Gastroesophageal sphincter (tissue), 4 donors: ENCODE results near the gene TBKBP1. TPM values are rescaled to one million over a fixed set of nuclear protein-coding genes. Genes with fewer than 3 reads are reported as not detected.

Experiments used
- ATAC-seq: fragments of 150-250 bp; one replicate; pipeline ENCODE4 v1.9.1; 2016; ENCODE audit warnings: mild to moderate bottlenecking, moderate library complexity
- H3K27ac ChIP-seq, 4 donors: fragments of 200-600 bp; sonication (generic) in 3 of 4; 1 replicate in 3 of 4; 2 replicates in 1 of 4; pipeline ENCODE4 v1.5.1; 2016 to 2019
- H3K27me3 ChIP-seq: fragments of 200-600 bp; sonication (generic); one replicate; pipeline ENCODE4 v1.5.1; 2019
- H3K36me3 ChIP-seq, 2 donors: fragments of 200-600 bp; sonication (generic); one replicate each; pipeline ENCODE4 v1.5.1; 2019; ENCODE audit warnings: control low read depth in 1 of 2
- H3K4me1 ChIP-seq, 3 donors: fragments of 200-600 bp; sonication (generic); 1 replicate in 2 of 3; 2 replicates in 1 of 3; pipeline ENCODE4 v1.5.1; 2016 to 2019; ENCODE audit warnings: control low read depth in 2 of 3
- H3K4me3 ChIP-seq, 2 donors: fragments of 200-600 bp; sonication (generic); one replicate each; pipeline ENCODE4 v1.5.1; 2019; ENCODE audit warnings: mild to moderate bottlenecking in 1 of 2, moderate library complexity in 1 of 2
- H3K9me3 ChIP-seq, 3 donors: fragments of 200-600 bp; sonication (generic); one replicate each; pipeline ENCODE4 v1.5.1; 2017 to 2019; ENCODE audit warnings: control low read depth in 2 of 3
- CTCF ChIP-seq, 4 experiments: fragments of 200-600 bp in 2 of 4; fragments of 450-650 bp in 2 of 4; sonication (generic) in 1 of 4; IDR thresholded peaks; one replicate each; pipeline ENCODE4 v1.5.1; 2017 to 2019; ENCODE audit warnings: antibody characterized with exemption in 4 of 4, mild to moderate bottlenecking in 2 of 4, moderate library complexity in 2 of 4
- EP300 ChIP-seq: sonication (generic); formaldehyde crosslinking; IDR thresholded peaks from one replicate; pipeline ENCODE4 v1.6.1; 2017; ENCODE audit warnings: antibody characterized with exemption, mild to moderate bottlenecking
- POLR2A ChIP-seq, 2 donors: fragments of 450-650 bp; IDR thresholded peaks; one replicate each; pipeline ENCODE4 v1.6.1; 2017; ENCODE audit warnings: antibody characterized with exemption in 2 of 2, mild to moderate bottlenecking in 2 of 2, moderate library complexity in 1 of 2
- POLR2AphosphoS5 ChIP-seq: sonication (generic); formaldehyde crosslinking; IDR thresholded peaks from one replicate; pipeline ENCODE4 v1.6.1; 2017; ENCODE audit warnings: antibody characterized with exemption
- WGBS, 2 donors: methylation state at CpG; one replicate each; pipeline ENCODE4 v1.1.5; 2018; ENCODE audit warnings: low coverage in 1 of 2; 5-methylcytosine and 5-hydroxymethylcytosine counted together
- total RNA-seq, 4 donors: library from RNA; depleted of rRNA; stranded (reverse); fragments of >200 nt; gene quantifications; one replicate each; pipeline ENCODE4 v1.1.0, GENCODE V29; 2016

Gene TBKBP1
- total RNA-seq, 4 donors from 2014 or later: 13.9 to 25.1 (median 18.0) TPM

DNA sequence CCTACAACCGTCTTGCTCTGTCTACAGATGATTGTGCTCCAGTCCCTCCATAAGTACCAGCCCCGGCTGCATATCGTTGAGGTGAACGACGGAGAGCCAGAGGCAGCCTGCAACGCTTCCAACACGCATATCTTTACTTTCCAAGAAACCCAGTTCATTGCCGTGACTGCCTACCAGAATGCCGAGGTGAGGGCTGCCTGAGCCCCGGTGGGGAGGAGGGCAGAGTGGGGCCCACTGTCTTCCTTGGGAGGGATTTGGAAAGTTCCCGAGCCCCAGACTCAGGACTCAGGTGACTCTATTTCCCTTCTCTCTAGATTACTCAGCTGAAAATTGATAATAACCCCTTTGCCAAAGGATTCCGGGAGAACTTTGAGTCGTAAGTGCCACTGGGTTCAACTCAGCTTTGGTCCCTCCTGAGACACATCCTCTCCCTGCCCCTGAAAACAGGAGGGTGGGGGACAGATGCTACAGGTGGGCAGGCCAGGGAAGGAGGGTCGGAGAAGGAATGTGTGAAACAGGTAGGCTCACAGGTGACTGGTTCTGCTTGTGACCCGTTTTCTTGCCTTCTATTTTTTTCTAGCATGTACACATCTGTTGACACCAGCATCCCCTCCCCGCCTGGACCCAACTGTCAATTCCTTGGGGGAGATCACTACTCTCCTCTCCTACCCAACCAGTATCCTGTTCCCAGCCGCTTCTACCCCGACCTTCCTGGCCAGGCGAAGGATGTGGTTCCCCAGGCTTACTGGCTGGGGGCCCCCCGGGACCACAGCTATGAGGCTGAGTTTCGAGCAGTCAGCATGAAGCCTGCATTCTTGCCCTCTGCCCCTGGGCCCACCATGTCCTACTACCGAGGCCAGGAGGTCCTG is 50.4 kb downstream of the TBKBP1 start:
- H3K9me3 ChIP-seq: no peaks in the 10 kb centered on the region
- no peaks in the 10 kb centered on the region for H3K4me1 ChIP-seq
- no peaks in the 10 kb centered on the region for H3K36me3 ChIP-seq
- H3K27me3 ChIP-seq: peaks cover 79% of the 10 kb centered on the region
- ATAC-seq: no peak
- no peak for TF ChIP-seq POLR2AphosphoS5
- no peak for TF ChIP-seq EP300
- TF ChIP-seq POLR2A (IDR thresholded peaks at IDR 0.05): no peak
- no peak for TF ChIP-seq CTCF (IDR thresholded peaks at IDR 0.05)
- H3K27ac ChIP-seq: no peak overlapping the region
- no peak overlapping the region for H3K4me3 ChIP-seq
- WGBS, 2 donors: 53 to 64% methylated on average over 3 to 4 of the region's 22 CpGs

DNA sequence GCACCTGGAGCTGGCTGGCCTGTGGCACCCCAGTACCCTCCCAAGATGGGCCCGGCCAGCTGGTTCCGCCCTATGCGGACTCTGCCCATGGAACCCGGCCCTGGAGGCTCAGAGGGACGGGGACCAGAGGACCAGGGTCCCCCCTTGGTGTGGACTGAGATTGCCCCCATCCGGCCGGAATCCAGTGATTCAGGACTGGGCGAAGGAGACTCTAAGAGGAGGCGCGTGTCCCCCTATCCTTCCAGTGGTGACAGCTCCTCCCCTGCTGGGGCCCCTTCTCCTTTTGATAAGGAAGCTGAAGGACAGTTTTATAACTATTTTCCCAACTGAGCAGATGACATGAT is 51.0 kb downstream of the TBKBP1 start:
- Histone ChIP-seq H3K9me3 (no peaks in the 10 kb centered on the region), H3K36me3 (no peaks in the 10 kb centered on the region), H3K4me1 (no peaks in the 10 kb centered on the region), H3K27ac (no peak overlapping the region), H3K27me3 (peaks cover 76% of the 10 kb centered on the region), H3K4me3 (no peak overlapping the region)
- TF ChIP-seq POLR2AphosphoS5: no peak
- no peak for TF ChIP-seq POLR2A (IDR thresholded peaks at IDR 0.05)
- TF ChIP-seq CTCF (IDR thresholded peaks at IDR 0.05): no peak
- TF ChIP-seq EP300: no peak
- 50% methylated on average over 6 of the region's 10 CpGs; no CpG with 5 or more reads in 1 of the 2 donors for WGBS, 2 donors
- no peak for ATAC-seq

DNA sequence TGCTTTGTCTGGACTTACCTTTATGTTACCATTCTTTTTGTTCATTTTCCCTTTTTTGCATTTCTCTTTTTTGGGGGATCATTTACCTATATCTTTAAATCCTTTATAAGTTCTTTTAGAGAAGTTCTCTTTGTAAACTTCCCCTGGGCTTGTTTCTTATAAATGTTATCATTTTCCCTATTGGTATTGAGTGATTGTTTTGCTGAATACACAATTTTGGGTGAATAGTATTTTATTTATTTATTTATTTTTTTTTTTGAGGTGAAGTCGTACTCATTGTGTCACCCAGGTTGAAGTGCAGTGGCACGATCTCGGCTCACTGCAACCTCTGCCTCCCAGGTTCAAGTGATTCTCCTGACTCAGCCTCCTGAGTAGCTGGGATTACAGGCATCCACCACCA is 57.5 kb downstream of the TBKBP1 start:
- WGBS, 2 donors: 82% methylated on average over 2 of the region's 3 CpGs; no CpG with 5 or more reads in 1 of the 2 donors
- Histone ChIP-seq H3K4me3 (no peak overlapping the region), H3K36me3 (no peaks in the 10 kb centered on the region), H3K27me3 (peaks cover 65% of the 10 kb centered on the region), H3K27ac (no peak overlapping the region), H3K4me1 (no peaks in the 10 kb centered on the region), H3K9me3 (peaks cover 0 to 12% (median 0%) of the 10 kb centered on the region in 3 donors)
- TF ChIP-seq POLR2A (IDR thresholded peaks at IDR 0.05): no peak
- no peak for TF ChIP-seq POLR2AphosphoS5
- TF ChIP-seq EP300: no peak
- TF ChIP-seq CTCF (IDR thresholded peaks at IDR 0.05): no peak
- no peak for ATAC-seq

DNA sequence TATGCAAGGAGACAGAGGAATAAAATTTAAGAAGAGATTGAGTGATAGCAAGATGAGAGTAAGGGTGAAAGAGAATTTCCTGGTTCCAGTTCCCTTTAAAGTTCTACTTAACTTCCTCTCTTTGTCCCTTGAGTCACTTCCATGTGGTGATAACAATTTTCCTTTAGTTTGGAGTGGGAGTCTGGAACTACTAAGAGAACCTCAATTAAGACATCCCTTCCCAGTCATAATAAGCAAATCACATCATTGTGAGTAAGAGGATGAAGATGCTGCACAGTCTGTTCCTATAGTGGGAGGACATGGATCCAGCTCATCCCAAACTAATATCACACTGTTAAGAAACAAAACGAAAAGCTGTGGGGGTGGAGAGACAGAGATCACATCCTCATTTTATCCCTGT is 63.4 kb downstream of the TBKBP1 start:
- no peaks in the 10 kb centered on the region for H3K36me3 ChIP-seq
- H3K27ac ChIP-seq: no peak overlapping the region
- ATAC-seq: no peak
- H3K4me3 ChIP-seq: no peak overlapping the region
- no peaks in the 10 kb centered on the region for H3K4me1 ChIP-seq
- TF ChIP-seq EP300 (no peak), POLR2A (IDR thresholded peaks at IDR 0.05) (no peak), POLR2AphosphoS5 (no peak), CTCF (IDR thresholded peaks at IDR 0.05) (no peak)
- peaks cover 53% of the 10 kb centered on the region for H3K27me3 ChIP-seq
- WGBS, 2 donors: 25 to 33% methylated on average over 1 of the region's 1 CpG
- peaks cover 0 to 38% (median 0%) of the 10 kb centered on the region in 3 donors for H3K9me3 ChIP-seq
